Renal cortex interstitium (tissue), 11 donors: Measurements from ENCODE around the gene ZNF140. TPM values are rescaled to one million over a fixed set of nuclear protein-coding genes. Genes with fewer than 3 reads are reported as not detected.

ENCODE experiments used
- DNase-seq, 11 donors: peaks; one replicate each; pipeline ENCODE4 v3.0.0-alpha.2; 2013; ENCODE audit warnings: low read depth in 9 of 11, low spot score in 4 of 11; ENCODE audit errors: extremely low read depth in 1 of 11
- polyA plus RNA-seq, 3 donors: library from polyadenylated mRNA; unstranded; fragments of 120-200 nt; gene quantifications; one replicate each; pipeline ENCODE4 v1.2.1, GENCODE V29; 2013; ENCODE audit not compliant: insufficient read length in 3 of 3

Gene ZNF140
- polyA plus RNA-seq, 3 donors, result 35.1 to 47.7 (median 43.8) TPM

GRCh38 chr12:133108150-133108549 is 27.4 kb downstream of the ZNF140 start:
- DNase-seq, result no peak

GRCh38 chr12:133120385-133121191 is 39.9 kb downstream of the ZNF140 start:
- no peak for DNase-seq

- DNase-seq, result no peak
Observed at GRCh38 chr12:133124674-133125073, 44.0 kb downstream of the ZNF140 start.

- DNase-seq, result peak in 1 of 11 donors; percentile 4
Observed at GRCh38 chr12:133129368-133130037, 48.8 kb downstream of the ZNF140 start.

- peak; percentile 81 to 95 (median 93) for DNase-seq
Observed at GRCh38 chr12:133130038-133130807, 49.5 kb downstream of the ZNF140 start, which contains the start of the genes ZNF10 and ZNF891. Gene ZNF10, plus strand, starts transcription at chr12:133130627. Its CDS starts 13,866 bp downstream, at chr12:133144493. Gene ZNF891, minus strand, starts transcription at chr12:133130274. Its CDS starts 8,356 bp downstream, at chr12:133121918.

GRCh38 chr12:133130808-133131128 is 50.0 kb downstream of the ZNF140 start:
- peak in 1 of 11 donors; percentile 20 for DNase-seq

GRCh38 chr12:133135747-133136146 is 55.0 kb downstream of the ZNF140 start:
- no peak for DNase-seq

GRCh38 chr12:133145981-133146380 is 65.3 kb downstream of the ZNF140 start:
- no peak for DNase-seq

- DNase-seq, result no peak
Observed at GRCh38 chr12:133156125-133156690, 75.5 kb downstream of the ZNF140 start.

Other genes with a start within 250 kb of the ZNF140 start
- gene CHFR, start 193.3 kb upstream of the ZNF140 start, polyA plus RNA-seq, result 10 to 100 TPM; 21.6 to 28.0 (median 22.7) TPM
- 10 to 100 TPM; 23.6 to 27.9 (median 27.6) TPM for gene ZNF605, start 124.6 kb upstream of the ZNF140 start, polyA plus RNA-seq
- gene ZNF26, start 94.6 kb upstream of the ZNF140 start, polyA plus RNA-seq, result 10 to 100 TPM; 11.0 to 16.8 (median 12.8) TPM
- 10 to 100 TPM; 63.0 to 81.9 (median 80.8) TPM for gene ZNF84, start 43.4 kb upstream of the ZNF140 start, polyA plus RNA-seq
- gene ZNF891, start 49.4 kb downstream of the ZNF140 start, polyA plus RNA-seq, result 1 to 10 TPM; 4.1 to 8.3 (median 4.5) TPM
- gene ZNF10, start 49.7 kb downstream of the ZNF140 start, polyA plus RNA-seq, result 10 to 100 TPM; 17.1 to 38.0 (median 21.8) TPM
- 10 to 100 TPM; 28.8 to 34.9 (median 32.7) TPM for gene ZNF268, start 100.6 kb downstream of the ZNF140 start, polyA plus RNA-seq
- not detected for gene ANHX, start 155.0 kb downstream of the ZNF140 start, polyA plus RNA-seq